ENCODE results near the gene SLC13A4.
A peak's percentile ranks its signal among the peaks of the same experiment; 100 is the strongest.
"Not testable (repeated sequence)": the region's sequence is repeated elsewhere in the genome, so short reads cannot be mapped to it uniquely, and the experiment has no call there.

Gene SLC13A4

GRCh38 chr7:135685306-135686084 lies 42.5 kb downstream of the SLC13A4 start:
- DNase-seq: no peak

GRCh38 chr7:135684699-135685098 lies 43.3 kb downstream of the SLC13A4 start:
- DNase-seq: no peak

GRCh38 chr7:135684136-135684535 lies 43.9 kb downstream of the SLC13A4 start:
- DNase-seq: no peak

GRCh38 chr7:135683609-135684008 lies 44.4 kb downstream of the SLC13A4 start:
- DNase-seq: no peak

- no peak for DNase-seq
These were observed 45.8 kb downstream of the SLC13A4 start for GRCh38 chr7:135682191-135682590.

- no peak for DNase-seq
These were observed 46.2 kb downstream of the SLC13A4 start for GRCh38 chr7:135681762-135682161.

GRCh38 chr7:135678612-135679575 lies 49.1 kb downstream of the SLC13A4 start:
- DNase-seq: no peak

- no peak for DNase-seq
These were observed 54.7 kb downstream of the SLC13A4 start for GRCh38 chr7:135673360-135673706.

GRCh38 chr7:135672560-135673359 lies 55.2 kb downstream of the SLC13A4 start:
- no peak for DNase-seq

- no peak for DNase-seq
These were observed 57.8 kb downstream of the SLC13A4 start for GRCh38 chr7:135670179-135670578.

- no peak for DNase-seq
These were observed 58.2 kb downstream of the SLC13A4 start for GRCh38 chr7:135669774-135670173.

GRCh38 chr7:135668852-135669395 lies 59.1 kb downstream of the SLC13A4 start:
- DNase-seq: not testable (repeated sequence)

GRCh38 chr7:135667626-135668025 lies 60.4 kb downstream of the SLC13A4 start:
- not testable (repeated sequence) for DNase-seq

GRCh38 chr7:135666846-135667245 lies 61.1 kb downstream of the SLC13A4 start:
- DNase-seq: no peak

- no peak for DNase-seq
These were observed 61.8 kb downstream of the SLC13A4 start for GRCh38 chr7:135666156-135666555.

- no peak for DNase-seq
These were observed 62.9 kb downstream of the SLC13A4 start for GRCh38 chr7:135665042-135665441.

GRCh38 chr7:135664046-135664589 lies 63.9 kb downstream of the SLC13A4 start:
- no peak for DNase-seq

- peak; percentile 96 to 97 for DNase-seq
These were observed 65.4 kb downstream of the SLC13A4 start, which contains the start of gene STMP1 for GRCh38 chr7:135662373-135663114. STMP1 (plus strand) TSS chr7:135662514.

- no peak for DNase-seq
These were observed 65.9 kb downstream of the SLC13A4 start for GRCh38 chr7:135662123-135662372.

- DNase-seq: peak in 1 of 2 experiments; percentile 7
These were observed 66.5 kb downstream of the SLC13A4 start for GRCh38 chr7:135661311-135662122.
